22Rv1 (cell line): ENCODE results near the gene MAPK8IP2.

Experiments
- CTCF ChIP-seq: fragments of 450-650 bp; IDR thresholded peaks from 2 replicates; pipeline ENCODE4 v1.5.1; 2017; ENCODE audit warnings: mild to moderate bottlenecking
- ZFX ChIP-seq: fragments of 450-650 bp; IDR thresholded peaks from 2 replicates; pipeline ENCODE4 v1.6.1; 2017; ENCODE audit warnings: antibody characterized with exemption, borderline replicate concordance

GRCh38 chr22:50572965-50573364 is 27.6 kb upstream of the MAPK8IP2 start:
- TF ChIP-seq CTCF (no peak), ZFX (no peak)
